Kidney glomerular epithelial cell (primary cell): ENCODE measurements around the gene ID2.

Experiments used
- DNase-seq: peaks from one replicate; lab custom pipeline; 2025; lab: John Stamatoyannopoulos, UW

Gene ID2

GRCh38 chr2:8648441-8649213 lies 33.2 kb upstream of the ID2 start:
- no peak for DNase-seq

- DNase-seq, result no peak
Measured at GRCh38 chr2:8649718-8650117, 32.1 kb upstream of the ID2 start.

- no peak for DNase-seq
Measured at GRCh38 chr2:8650256-8650655, 31.6 kb upstream of the ID2 start.

GRCh38 chr2:8652774-8653426 lies 29.0 kb upstream of the ID2 start:
- DNase-seq, result no peak

- no peak for DNase-seq
Measured at GRCh38 chr2:8653485-8653884, 28.4 kb upstream of the ID2 start.

GRCh38 chr2:8654041-8654440 lies 27.8 kb upstream of the ID2 start:
- no peak for DNase-seq

- DNase-seq, result no peak
Measured at GRCh38 chr2:8654483-8654882, 27.4 kb upstream of the ID2 start.

GRCh38 chr2:8656160-8656641 lies 25.7 kb upstream of the ID2 start:
- DNase-seq, result peak; percentile 30

GRCh38 chr2:8656811-8657210 lies 25.0 kb upstream of the ID2 start:
- no peak for DNase-seq

GRCh38 chr2:8657423-8658062 lies 24.3 kb upstream of the ID2 start:
- no peak for DNase-seq

- no peak for DNase-seq
Measured at GRCh38 chr2:8658064-8658862, 23.6 kb upstream of the ID2 start.

GRCh38 chr2:8659092-8659734 lies 22.6 kb upstream of the ID2 start:
- DNase-seq, result peak; percentile 8

- DNase-seq, result no peak
Measured at GRCh38 chr2:8659735-8660492, 21.9 kb upstream of the ID2 start.

- DNase-seq, result no peak
Measured at GRCh38 chr2:8661235-8661634, 20.6 kb upstream of the ID2 start.

GRCh38 chr2:8661736-8662135 lies 20.1 kb upstream of the ID2 start:
- no peak for DNase-seq

- peak; percentile 42 for DNase-seq
Measured at GRCh38 chr2:8662239-8662879, 19.5 kb upstream of the ID2 start.

GRCh38 chr2:8663997-8664396 lies 17.9 kb upstream of the ID2 start:
- no peak for DNase-seq

GRCh38 chr2:8666581-8666980 lies 15.3 kb upstream of the ID2 start:
- no peak for DNase-seq

GRCh38 chr2:8667896-8668512 lies 13.9 kb upstream of the ID2 start:
- no peak for DNase-seq
